Lung (tissue), 12 donors: ENCODE measurements around the gene APLNR. TPM values are rescaled to one million over a fixed set of nuclear protein-coding genes. Genes with fewer than 3 reads are reported as not detected.

Experiments
- ATAC-seq: fragments of 200-7000 bp; cut with Tn5 transposase; one replicate; pipeline ENCODE4 v1.9.1; 2020; ENCODE audit warnings: moderate number of reproducible peaks; ENCODE audit not compliant: insufficient read depth, low FRiP score
- DNase-seq, 3 donors: peaks; one replicate each; pipeline ENCODE4 v3.0.0-alpha.2; 2013 to 2017
- H3K27ac ChIP-seq, 2 donors: one replicate each; pipeline ENCODE4 v1.5.1; 2013; ENCODE audit warnings: mild to moderate bottlenecking in 2 of 2, moderate library complexity in 2 of 2, control low read depth in 1 of 2, inconsistent platforms in 1 of 2, low read depth in 1 of 2, low read length in 1 of 2
- H3K27me3 ChIP-seq, 3 donors: one replicate each; pipeline ENCODE4 v1.5.1; 2013; ENCODE audit warnings: low read length in 2 of 3; ENCODE audit not compliant: control insufficient read depth in 3 of 3, insufficient read depth in 3 of 3
- H3K36me3 ChIP-seq, 4 donors: one replicate each; pipeline ENCODE4 v1.5.1; 2013; ENCODE audit warnings: low read length in 4 of 4, mild to moderate bottlenecking in 1 of 4, moderate library complexity in 1 of 4; ENCODE audit not compliant: control insufficient read depth in 4 of 4, insufficient read depth in 4 of 4
- H3K4me1 ChIP-seq, 5 donors: one replicate each; pipeline ENCODE4 v1.5.1; 2013; ENCODE audit warnings: low read length in 5 of 5, mild to moderate bottlenecking in 2 of 5, moderate library complexity in 1 of 5; ENCODE audit not compliant: control insufficient read depth in 5 of 5, insufficient read depth in 5 of 5
- H3K4me3 ChIP-seq: one replicate; pipeline ENCODE4 v1.5.1; 2013; ENCODE audit warnings: mild to moderate bottlenecking, control low read depth, moderate library complexity
- H3K9ac ChIP-seq, 2 donors: one replicate each; pipeline ENCODE4 v1.5.1; 2013; ENCODE audit warnings: low read length in 2 of 2, control low read depth in 1 of 2; ENCODE audit not compliant: insufficient read depth in 1 of 2
- H3K9me3 ChIP-seq, 4 donors: one replicate each; pipeline ENCODE4 v1.5.1; 2013; ENCODE audit warnings: low read length in 3 of 4, mild to moderate bottlenecking in 1 of 4, moderate library complexity in 1 of 4; ENCODE audit not compliant: control insufficient read depth in 4 of 4, insufficient read depth in 3 of 4
- WGBS, 2 donors: extraction: QIAGEN DNeasy Blood & Tissue Kit; methylation state at CpG; one replicate each; pipeline ENCODE4 v1.1.7; 2013; 5-methylcytosine and 5-hydroxymethylcytosine counted together
- polyA plus RNA-seq, 2 donors: library from polyadenylated mRNA; stranded (reverse); fragments of 200-250 nt; gene quantifications; one replicate each; pipeline ENCODE4 v1.2.1, GENCODE V29; 2013
- total RNA-seq, 2 donors: library from RNA; depleted of rRNA in 1 of 2; stranded (reverse); fragments of >200 nt in 1 of 2; gene quantifications; one replicate each; pipeline ENCODE4 v1.2.1, GENCODE V29; 2014 to 2021
- TF ChIP-seq, protein P1 (sequence below): IDR thresholded peaks from 2 replicates; pipeline ENCODE4 v1.5.1; 2012; ENCODE audit warnings: mild to moderate bottlenecking; ENCODE audit errors: control extremely low read depth, extremely low read depth
- donor health status: control.
- donor health status: control.
- donor health status: Bipolar disorder and iron deficiency.
- donor health status: healthy.
- donor health status: DM: yes; HTN: yes; CAD: no.

The APLNR gene
- total and polyA plus RNA-seq, 4 donors = 0.39 to 93.8 (median 4.9) TPM

- peaks cover 0 to 18% (median 7%) of the 10 kb centered on the region in 5 donors for H3K4me1 ChIP-seq
- TF ChIP-seq, protein P1, sequence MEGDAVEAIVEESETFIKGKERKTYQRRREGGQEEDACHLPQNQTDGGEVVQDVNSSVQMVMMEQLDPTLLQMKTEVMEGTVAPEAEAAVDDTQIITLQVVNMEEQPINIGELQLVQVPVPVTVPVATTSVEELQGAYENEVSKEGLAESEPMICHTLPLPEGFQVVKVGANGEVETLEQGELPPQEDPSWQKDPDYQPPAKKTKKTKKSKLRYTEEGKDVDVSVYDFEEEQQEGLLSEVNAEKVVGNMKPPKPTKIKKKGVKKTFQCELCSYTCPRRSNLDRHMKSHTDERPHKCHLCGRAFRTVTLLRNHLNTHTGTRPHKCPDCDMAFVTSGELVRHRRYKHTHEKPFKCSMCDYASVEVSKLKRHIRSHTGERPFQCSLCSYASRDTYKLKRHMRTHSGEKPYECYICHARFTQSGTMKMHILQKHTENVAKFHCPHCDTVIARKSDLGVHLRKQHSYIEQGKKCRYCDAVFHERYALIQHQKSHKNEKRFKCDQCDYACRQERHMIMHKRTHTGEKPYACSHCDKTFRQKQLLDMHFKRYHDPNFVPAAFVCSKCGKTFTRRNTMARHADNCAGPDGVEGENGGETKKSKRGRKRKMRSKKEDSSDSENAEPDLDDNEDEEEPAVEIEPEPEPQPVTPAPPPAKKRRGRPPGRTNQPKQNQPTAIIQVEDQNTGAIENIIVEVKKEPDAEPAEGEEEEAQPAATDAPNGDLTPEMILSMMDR = no peak
- no peaks in the 10 kb centered on the region for H3K27me3 ChIP-seq
- DNase-seq (peak in 2 of 3 donors; percentile 46 to 53), ATAC-seq (no peak)
- 38 to 43% methylated on average over 6 of the region's 6 CpGs for WGBS, 2 donors
- H3K9ac ChIP-seq = peak overlapping the region in 1 of 2 donors; percentile 75
- H3K9me3 ChIP-seq = peaks cover 0 to 7% (median 3%) of the 10 kb centered on the region in 4 donors
- H3K27ac ChIP-seq = peak overlapping the region; percentile 41 to 97
- no peaks in the 10 kb centered on the region for H3K36me3 ChIP-seq
- no peak overlapping the region for H3K4me3 ChIP-seq
Observed at GRCh38 chr11:57276971-57277675, 40.1 kb upstream of the APLNR start.

DNA sequence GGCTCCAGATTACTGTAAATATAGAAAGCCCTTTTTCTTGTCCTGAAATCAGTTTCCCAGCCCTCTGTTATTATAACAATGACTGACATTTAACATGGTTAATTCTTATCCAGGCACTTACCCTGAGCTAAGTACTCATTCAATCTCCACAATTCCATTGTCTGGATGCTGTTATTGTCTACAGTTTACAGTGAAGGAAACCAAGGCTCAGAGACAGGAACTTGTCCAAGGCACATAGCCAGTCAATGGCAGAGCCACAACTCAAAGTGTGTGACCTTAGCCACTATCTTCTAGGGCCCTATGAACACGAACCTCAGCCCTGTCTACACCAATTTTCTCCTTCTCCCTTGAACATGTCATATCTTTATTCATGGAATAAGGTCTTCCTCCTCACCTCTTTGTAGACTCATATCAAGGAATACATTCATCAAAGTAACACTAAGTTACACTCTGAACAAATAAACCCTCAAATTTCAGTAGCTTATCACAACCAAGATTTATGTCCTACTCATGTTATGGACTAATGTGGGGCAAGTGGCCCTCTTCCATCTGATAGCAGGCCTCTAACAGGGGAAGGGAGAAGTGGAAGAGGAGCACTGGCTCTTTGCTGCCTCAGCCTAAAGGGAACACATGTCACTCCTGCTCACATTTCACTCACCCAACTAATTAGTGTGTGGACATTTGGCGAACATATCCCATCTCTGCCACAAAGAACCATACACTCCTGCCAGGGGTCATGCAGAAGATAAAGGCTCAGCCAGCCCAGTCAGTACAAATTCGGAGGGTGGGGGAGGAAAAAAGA lies 39.3 kb upstream of the APLNR start:
- Histone ChIP-seq H3K27ac (peak overlapping the region; percentile 26 to 30), H3K4me3 (no peak overlapping the region)

GRCh38 chr11:57275582-57275981 lies 38.5 kb upstream of the APLNR start:
- Histone ChIP-seq H3K9ac (no peak overlapping the region), H3K36me3 (no peaks in the 10 kb centered on the region), H3K4me3 (no peak overlapping the region), H3K27me3 (no peaks in the 10 kb centered on the region), H3K27ac (peak overlapping the region; percentile 57 to 74), H3K9me3 (peaks cover 0 to 7% (median 4%) of the 10 kb centered on the region in 4 donors), H3K4me1 (peaks cover 0 to 18% (median 7%) of the 10 kb centered on the region in 5 donors)
- no peak for ATAC-seq
- TF ChIP-seq, protein P1 = no peak
- DNase-seq = peak in 2 of 3 donors; percentile 36 to 55
- 39 to 42% methylated on average over 3 of the region's 3 CpGs for WGBS, 2 donors

More for the DNA sequence above, 39.3 kb upstream of the APLNR start:
- Histone ChIP-seq H3K9me3 (peaks cover 0 to 7% (median 3%) of the 10 kb centered on the region in 4 donors), H3K4me1 (peaks cover 0 to 18% (median 7%) of the 10 kb centered on the region in 5 donors), H3K9ac (no peak overlapping the region), H3K27me3 (no peaks in the 10 kb centered on the region), H3K36me3 (no peaks in the 10 kb centered on the region)
- WGBS, 2 donors = 65 to 76% methylated on average over 3 of the region's 3 CpGs
- no peak for DNase-seq
- TF ChIP-seq, protein P1 = no peak
- ATAC-seq = no peak
